NCI-H1105 (cell line): Measurements from ENCODE around the gene DENND2A.
A peak's percentile ranks its signal among the peaks of the same experiment; 100 is the strongest.
"Not testable (repeated sequence)": the region's sequence is repeated elsewhere in the genome, so short reads cannot be mapped to it uniquely, and the experiment has no call there.

Experiments
- DNase-seq: peaks from one replicate; lab custom pipeline; 2025; lab: John Stamatoyannopoulos, UW

Gene DENND2A

DNA sequence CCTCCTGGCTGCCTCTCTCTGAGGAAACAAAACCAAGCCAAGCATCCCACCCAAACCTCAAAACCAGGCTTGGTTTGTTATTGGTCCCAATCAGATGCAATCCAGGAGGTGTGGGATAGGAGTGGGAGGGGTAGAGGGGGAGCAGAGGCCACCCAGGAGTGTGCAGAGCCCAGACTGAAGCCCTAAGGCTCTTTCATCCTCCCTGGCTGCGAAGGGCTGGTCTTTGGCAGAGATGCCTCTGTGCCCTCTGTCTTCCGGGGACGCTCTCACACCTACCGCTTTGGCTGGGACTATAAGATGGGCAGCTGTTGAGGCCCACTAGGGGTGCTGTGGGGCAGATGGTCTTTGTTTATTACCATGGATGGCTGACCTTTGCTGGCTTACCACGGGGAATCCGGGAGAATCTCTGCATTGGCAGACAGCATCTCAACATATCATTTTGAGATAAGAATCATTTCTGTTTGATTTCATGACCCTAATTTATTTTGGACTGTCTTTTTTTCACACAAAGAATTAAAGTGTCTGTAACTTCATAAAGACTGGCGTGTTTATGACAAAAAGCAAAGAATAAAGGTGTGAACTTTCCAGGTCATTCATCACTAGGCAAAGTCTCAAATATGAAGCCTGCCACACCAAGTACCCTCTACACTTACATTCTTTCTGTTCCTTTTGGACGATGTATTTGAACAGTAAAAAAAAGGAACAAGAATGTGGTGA lies 6.5 kb upstream of the DENND2A start:
- peak; percentile 64 for DNase-seq

- DNase-seq = no peak
These were observed 4.7 kb upstream of the DENND2A start for GRCh38 chr7:140645166-140645900.

DNA sequence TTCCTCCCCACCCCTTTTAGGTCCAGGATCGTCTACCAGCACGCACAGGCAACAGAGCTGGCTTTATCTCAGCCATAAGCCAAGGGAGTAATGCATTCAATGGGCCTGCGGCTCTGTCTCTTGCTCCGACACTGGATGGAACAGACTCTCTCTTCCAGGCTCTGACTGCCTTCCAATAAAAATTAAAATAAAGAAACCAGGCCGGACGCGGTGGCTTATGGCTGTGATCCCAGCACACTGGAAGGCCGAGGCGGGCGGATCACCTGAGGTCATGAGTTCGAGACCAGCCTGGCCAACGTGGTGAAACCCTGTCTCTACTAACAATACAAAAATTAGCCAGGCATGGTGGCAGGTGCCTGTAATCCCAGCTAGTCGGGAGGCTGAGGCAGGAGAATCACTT lies 4.1 kb upstream of the DENND2A start:
- not testable (repeated sequence) for DNase-seq

DNA sequence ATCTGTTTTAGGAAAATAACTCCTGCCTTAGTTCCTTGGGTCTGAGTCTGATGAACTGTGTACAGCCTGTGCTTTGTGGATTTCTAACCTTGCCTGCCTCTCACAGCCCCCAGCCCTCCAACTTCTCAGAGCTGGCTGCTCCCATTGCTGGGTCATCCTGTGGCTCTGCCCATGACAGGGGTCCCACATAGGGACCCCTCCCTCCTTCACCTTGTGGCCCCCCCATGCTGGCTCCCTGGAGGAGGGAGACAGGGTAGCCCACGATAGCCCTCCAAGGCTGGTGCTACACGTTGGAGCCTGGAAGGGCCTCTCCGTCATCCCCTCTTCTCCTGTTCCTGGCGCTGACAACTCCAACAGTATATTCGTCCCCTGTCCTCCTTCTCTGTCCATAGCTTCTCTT lies 2.8 kb upstream of the DENND2A start:
- DNase-seq = no peak

DNA sequence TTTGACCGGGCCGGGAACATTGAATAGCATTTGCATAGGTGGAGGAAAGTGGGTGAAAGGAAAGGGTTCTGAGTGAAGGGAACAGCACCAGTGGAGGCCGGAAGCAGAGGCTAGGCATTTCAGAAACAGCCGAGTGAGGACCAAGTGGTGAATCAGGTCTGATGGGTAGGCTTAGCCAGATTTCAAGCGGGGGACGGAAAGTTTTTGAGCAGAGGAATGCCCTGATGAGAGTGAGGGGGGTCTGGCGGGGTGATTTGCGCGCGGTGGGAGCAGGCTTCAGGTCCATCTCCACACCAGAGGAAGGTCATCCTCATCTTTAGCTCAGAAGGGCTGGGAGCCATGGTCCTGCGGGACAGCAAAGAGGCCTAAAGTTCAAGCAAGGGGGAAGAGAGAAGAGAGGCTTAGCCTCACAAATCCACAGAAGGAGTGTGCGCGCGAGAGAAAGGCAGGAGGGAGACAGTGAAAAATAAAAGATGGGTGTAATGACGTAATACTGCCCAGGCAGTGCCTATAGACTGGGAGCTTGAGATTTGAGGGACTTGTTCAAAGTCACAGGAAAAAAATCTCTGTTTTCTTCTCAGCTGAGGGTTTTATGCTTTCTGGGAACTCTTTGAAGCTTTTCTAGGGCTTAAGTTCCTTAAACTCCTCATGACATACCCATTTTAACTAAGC lies 1.0 kb upstream of the DENND2A start:
- no peak for DNase-seq

DNA sequence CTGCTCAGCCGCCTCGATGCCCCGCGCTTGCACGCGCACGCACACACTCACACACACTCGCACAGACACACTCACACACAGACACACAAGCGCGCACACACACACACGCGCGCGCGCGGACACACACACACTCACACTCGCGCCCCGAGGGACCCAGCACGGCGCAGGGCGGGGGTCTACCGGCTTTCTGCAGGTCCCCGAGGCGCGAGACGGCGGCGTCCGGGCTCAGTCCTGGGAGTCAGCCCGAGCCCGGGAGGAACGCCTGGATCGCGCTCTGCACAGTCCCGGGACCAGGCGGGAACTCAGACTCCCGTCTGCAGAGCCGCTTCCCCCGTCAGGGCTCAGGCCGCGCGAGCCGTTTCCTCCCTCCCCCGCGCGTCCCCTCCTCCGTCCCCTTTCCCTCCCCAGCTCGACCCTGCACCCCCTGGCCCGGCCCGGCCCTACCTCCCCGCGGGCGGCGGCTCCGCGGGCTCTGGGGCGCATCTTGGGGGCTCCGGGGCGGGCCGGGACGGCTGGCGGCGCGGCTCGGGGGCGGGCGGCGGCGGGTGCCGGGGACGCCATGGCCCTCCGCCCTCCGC lies 464 bp downstream of the DENND2A start:
- no peak for DNase-seq

GRCh38 chr7:140639366-140640053 lies 1.1 kb downstream of the DENND2A start:
- no peak for DNase-seq

DNA sequence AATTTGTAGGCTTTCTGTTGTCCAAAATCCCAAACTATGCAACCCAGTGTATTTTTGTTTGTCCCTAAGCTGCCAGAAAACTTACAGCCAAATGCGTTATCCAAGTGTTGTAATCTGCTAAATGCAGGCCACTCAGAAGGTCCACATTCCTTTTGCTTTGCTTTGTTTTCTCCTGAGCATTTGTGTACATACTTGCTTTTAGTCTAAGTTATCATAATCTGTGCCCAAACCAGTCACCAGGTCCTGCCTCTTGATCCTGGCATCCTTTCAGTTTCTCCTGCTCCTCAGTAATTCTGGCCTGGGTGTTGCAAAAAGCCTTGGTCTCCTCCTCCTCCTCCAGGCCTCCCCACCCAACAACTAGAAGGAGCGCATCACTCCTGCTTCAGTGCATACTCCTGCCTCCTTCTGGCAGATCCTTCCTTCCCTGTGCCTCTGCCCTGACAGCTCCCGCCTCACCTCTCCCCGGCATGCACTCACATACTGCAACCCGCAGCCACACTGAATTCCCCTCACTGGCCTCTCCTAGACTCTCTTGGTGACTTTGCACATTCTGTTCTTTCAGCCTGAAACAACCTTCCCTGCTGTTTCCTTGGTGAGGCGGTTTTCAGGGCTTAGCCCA lies 2.3 kb downstream of the DENND2A start:
- DNase-seq = no peak

GRCh38 chr7:140637400-140637799 lies 3.2 kb downstream of the DENND2A start:
- no peak for DNase-seq

DNA sequence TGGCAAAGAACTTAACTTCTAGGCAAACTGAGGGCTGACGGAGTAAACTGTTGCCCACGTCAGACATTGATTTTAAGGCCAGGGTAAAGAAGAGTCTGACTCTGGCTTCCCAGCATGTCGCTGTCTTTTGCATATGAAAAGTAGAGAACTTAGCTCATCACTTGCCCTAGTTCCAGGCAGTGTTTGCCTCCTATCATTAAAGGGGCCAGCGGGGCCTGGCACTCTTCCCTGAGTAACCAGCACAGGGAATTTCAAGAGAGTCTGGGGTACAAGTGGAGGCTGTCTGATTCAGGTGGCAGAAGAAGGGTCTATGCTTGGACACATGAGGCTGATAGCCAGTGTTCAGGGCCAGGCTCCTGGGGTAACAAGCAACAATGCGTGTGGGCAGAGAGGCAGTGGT lies 4.8 kb downstream of the DENND2A start:
- no peak for DNase-seq

- DNase-seq = no peak
These were observed 5.3 kb downstream of the DENND2A start for GRCh38 chr7:140635345-140635744.

- DNase-seq = no peak
These were observed 9.0 kb downstream of the DENND2A start for GRCh38 chr7:140631602-140632001.

DNA sequence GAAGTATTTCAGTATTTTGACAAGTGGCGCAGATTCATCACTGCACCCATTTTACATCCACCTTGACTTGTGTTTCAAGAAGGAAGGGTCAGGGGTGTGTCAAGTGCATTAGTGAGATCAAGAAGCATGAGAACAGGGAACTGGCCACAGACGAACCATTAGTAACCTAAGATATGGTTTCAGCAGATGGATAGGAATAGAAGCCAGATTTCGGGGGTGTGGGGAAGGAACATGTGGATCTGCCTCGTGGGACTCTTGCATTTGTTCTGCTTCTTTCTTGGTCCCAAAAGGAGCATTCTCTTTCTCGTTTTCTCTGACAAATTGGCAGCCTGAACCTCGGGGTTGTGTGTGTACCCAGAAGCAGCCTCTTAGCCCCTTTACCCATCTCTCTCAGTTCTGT lies 9.6 kb downstream of the DENND2A start:
- no peak for DNase-seq

- peak; percentile 74 for DNase-seq
These were observed 14.4 kb downstream of the DENND2A start for GRCh38 chr7:140625908-140626868.

DNA sequence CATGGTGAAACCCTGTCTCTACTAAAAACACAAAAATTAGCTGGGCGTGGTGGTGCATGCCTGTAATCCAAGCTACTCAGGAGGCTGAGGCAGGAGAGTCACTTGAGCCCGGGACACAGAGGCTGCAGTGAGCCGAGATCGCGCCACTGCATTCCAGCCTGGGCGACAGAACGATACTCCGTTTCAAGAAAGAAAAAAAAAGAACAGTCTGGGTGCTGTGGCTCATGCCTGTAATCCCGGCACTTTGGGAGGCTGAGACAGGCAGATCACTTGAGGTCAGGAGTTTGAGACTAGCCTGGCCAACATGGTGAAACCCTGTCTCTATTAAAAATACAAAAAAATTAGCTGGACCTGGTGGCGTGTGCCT lies 15.4 kb downstream of the DENND2A start:
- DNase-seq = not testable (repeated sequence)

- no peak for DNase-seq
These were observed 16.0 kb downstream of the DENND2A start for GRCh38 chr7:140624392-140625191.

- no peak for DNase-seq
These were observed 16.6 kb downstream of the DENND2A start for GRCh38 chr7:140623980-140624379.

GRCh38 chr7:140621401-140622021 lies 19.1 kb downstream of the DENND2A start:
- no peak for DNase-seq

- not testable (repeated sequence) for DNase-seq
These were observed 20.6 kb downstream of the DENND2A start for GRCh38 chr7:140619915-140620510.
